Colonic mucosa (tissue), 4 donors: ENCODE results near the gene TNFAIP8L1. TPM values are rescaled to one million over a fixed set of nuclear protein-coding genes. Genes with fewer than 3 reads are reported as not detected.
"Not testable (repeated sequence)": the region's sequence is repeated elsewhere in the genome, so short reads cannot be mapped to it uniquely, and the experiment has no call there.

Experiments used
- DNase-seq: peaks from one replicate; pipeline ENCODE4 v3.0.0-alpha.2; 2020
- H3K27ac ChIP-seq: fragments of 200-600 bp; one replicate; pipeline ENCODE4 v1.8.0; 2021
- H3K27me3 ChIP-seq: fragments of 200-600 bp; one replicate; pipeline ENCODE4 v1.8.0; 2021
- H3K36me3 ChIP-seq: fragments of 200-600 bp; one replicate; pipeline ENCODE4 v1.8.0; 2021
- H3K4me1 ChIP-seq: fragments of 200-600 bp; one replicate; pipeline ENCODE4 v1.8.0; 2021; ENCODE audit warnings: mild to moderate bottlenecking
- H3K4me3 ChIP-seq: fragments of 200-600 bp; one replicate; pipeline ENCODE4 v1.8.0; 2021
- H3K9ac ChIP-seq, 2 donors: one replicate each; pipeline ENCODE4 v1.7.0; 2013; ENCODE audit warnings: control low read depth in 2 of 2, low read depth in 2 of 2, low read length in 2 of 2
- H3K9me3 ChIP-seq: fragments of 200-600 bp; one replicate; pipeline ENCODE4 v1.8.0; 2021
- CTCF ChIP-seq: fragments of 200-600 bp; IDR thresholded peaks from one replicate; pipeline ENCODE4 v1.8.0; 2022; ENCODE audit warnings: antibody characterized with exemption, mild to moderate bottlenecking
- intact Hi-C: fragments of 100-400 bp; cut with DNase I; formaldehyde crosslinking; loops from one replicate; pipeline ENCODE4 v1.14.1; 2022
- total RNA-seq, 2 donors: library from RNA; stranded (reverse); fragmentation: NEBNext Ultra II Directional in 1 of 2; extraction: Animal tissue kit (Norgen Biotek cat#: 25700) in 1 of 2; gene quantifications; one replicate each; pipeline ENCODE4 v1.2.1, GENCODE V29; 2021
- donor health status: healthy.
- donor health status: DM: no; HTN: no; CAD: no.
- donor health status: DM: no; HTN: no; CAD: no.

The TNFAIP8L1 gene
- total RNA-seq, 2 donors from 2014 or later, result 14.2 to 24.1 TPM

- no peak for TF ChIP-seq CTCF
- Histone ChIP-seq H3K36me3 (no peaks in the 10 kb centered on the region), H3K9ac (no peak overlapping the region), H3K4me3 (no peak overlapping the region), H3K4me1 (no peaks in the 10 kb centered on the region), H3K27me3 (peaks cover 6% of the 10 kb centered on the region), H3K9me3 (no peaks in the 10 kb centered on the region), H3K27ac (no peak overlapping the region)
- intact Hi-C loops, result no loop called here
- DNase-seq, result no peak
Measured at GRCh38 chr19:4593409-4593851, 45.9 kb upstream of the TNFAIP8L1 start.

- Histone ChIP-seq H3K27ac (no peak overlapping the region), H3K4me3 (no peak overlapping the region), H3K4me1 (no peaks in the 10 kb centered on the region), H3K9ac (no peak overlapping the region), H3K9me3 (no peaks in the 10 kb centered on the region), H3K36me3 (no peaks in the 10 kb centered on the region), H3K27me3 (peaks cover 8% of the 10 kb centered on the region)
- no peak for TF ChIP-seq CTCF
- intact Hi-C loops, result no loop called here
- DNase-seq, result no peak
Measured at GRCh38 chr19:4594201-4594600, 45.1 kb upstream of the TNFAIP8L1 start.

GRCh38 chr19:4595158-4595557 lies 44.2 kb upstream of the TNFAIP8L1 start:
- intact Hi-C loops, DNase-seq, H3K9ac ChIP-seq, H3K36me3 ChIP-seq, H3K4me1 ChIP-seq, H3K27me3 ChIP-seq, H3K27ac ChIP-seq, H3K9me3 ChIP-seq, H3K4me3 ChIP-seq: not testable (repeated sequence)

- H3K27me3 ChIP-seq, result peaks cover 9% of the 10 kb centered on the region
- intact Hi-C loops, result no loop called here
- no peak for DNase-seq
Measured at GRCh38 chr19:4596033-4596904, 43.0 kb upstream of the TNFAIP8L1 start.

GRCh38 chr19:4597278-4597974 lies 41.9 kb upstream of the TNFAIP8L1 start:
- no peaks in the 10 kb centered on the region for H3K36me3 ChIP-seq
- intact Hi-C loops, result no loop called here
- H3K27me3 ChIP-seq, result peaks cover 9% of the 10 kb centered on the region
- H3K9me3 ChIP-seq, result no peaks in the 10 kb centered on the region
- H3K9ac ChIP-seq, result no peak overlapping the region
- H3K4me1 ChIP-seq, result no peaks in the 10 kb centered on the region
- DNase-seq, result no peak
- no peak overlapping the region for H3K27ac ChIP-seq
- no peak overlapping the region for H3K4me3 ChIP-seq
- no peak for TF ChIP-seq CTCF

More at GRCh38 chr19:4596033-4596904, 43.0 kb upstream of the TNFAIP8L1 start:
- no peak overlapping the region for H3K27ac ChIP-seq
- no peaks in the 10 kb centered on the region for H3K36me3 ChIP-seq
- no peak overlapping the region for H3K9ac ChIP-seq
- no peaks in the 10 kb centered on the region for H3K9me3 ChIP-seq
- H3K4me1 ChIP-seq, result no peaks in the 10 kb centered on the region
- TF ChIP-seq CTCF, result no peak
- H3K4me3 ChIP-seq, result no peak overlapping the region
